GM18526 (cell line): ENCODE data around the gene TRIM45.

Experiments used
- POLR2A ChIP-seq: IDR thresholded peaks from 3 replicates; pipeline ENCODE4 v1.6.1; 2011; ENCODE audit not compliant: insufficient read length; ENCODE audit errors: extremely low read depth

Gene TRIM45

GRCh38 chr1:117138106-117138505, 16.6 kb upstream of the TRIM45 start:
- no peak for TF ChIP-seq POLR2A

DNA sequence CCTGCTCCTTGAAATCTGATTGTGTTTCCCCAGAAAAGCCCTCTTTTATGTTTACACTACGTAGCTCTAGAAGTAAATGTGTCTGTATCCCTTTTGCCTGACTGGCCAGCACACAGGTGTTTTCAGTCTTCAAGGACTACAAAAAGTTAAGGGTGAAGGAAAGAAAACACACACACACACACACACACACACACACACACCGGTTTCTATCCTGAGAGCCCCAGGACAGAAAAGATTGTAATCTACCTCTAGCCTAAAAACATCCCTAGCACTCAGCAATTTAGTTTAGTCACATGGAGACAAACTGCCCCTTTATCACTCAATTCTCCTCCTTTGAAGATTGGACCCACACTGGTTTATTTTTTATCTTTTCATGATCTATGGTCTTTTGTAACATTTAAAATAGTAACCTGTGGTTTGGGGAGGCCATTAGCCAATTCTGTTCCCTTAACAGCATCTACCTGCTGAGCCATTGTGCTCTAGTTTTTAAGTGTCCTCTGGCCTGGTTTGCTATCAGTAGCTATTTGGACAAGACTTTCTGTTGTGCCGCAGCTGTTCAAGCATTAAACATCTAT, 15.8 kb upstream of the TRIM45 start:
- no peak for TF ChIP-seq POLR2A

DNA sequence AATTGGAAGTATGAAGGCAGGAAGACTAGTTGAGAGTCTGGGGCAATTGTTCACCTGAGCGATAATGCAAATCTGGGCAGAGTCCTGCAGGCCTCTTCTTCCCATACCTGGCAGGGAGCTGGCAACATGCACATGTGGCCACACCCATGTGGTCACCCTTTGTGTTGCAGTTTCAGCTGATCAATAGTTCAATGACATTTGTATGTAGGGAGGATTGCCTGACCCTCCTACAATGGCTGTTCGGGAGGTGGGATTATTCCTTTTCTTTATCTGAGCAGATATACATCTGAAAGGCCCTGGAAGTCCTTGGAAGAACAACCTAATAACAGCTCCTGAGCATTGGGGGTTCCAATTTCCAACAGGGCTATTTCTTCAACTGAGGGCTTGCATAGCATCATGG, 15.2 kb upstream of the TRIM45 start:
- TF ChIP-seq POLR2A, result no peak

- TF ChIP-seq POLR2A, result no peak
Observed at GRCh38 chr1:117135329-117135728, 13.8 kb upstream of the TRIM45 start.

- TF ChIP-seq POLR2A, result no peak
Observed at GRCh38 chr1:117130526-117130925, 9.0 kb upstream of the TRIM45 start.

DNA sequence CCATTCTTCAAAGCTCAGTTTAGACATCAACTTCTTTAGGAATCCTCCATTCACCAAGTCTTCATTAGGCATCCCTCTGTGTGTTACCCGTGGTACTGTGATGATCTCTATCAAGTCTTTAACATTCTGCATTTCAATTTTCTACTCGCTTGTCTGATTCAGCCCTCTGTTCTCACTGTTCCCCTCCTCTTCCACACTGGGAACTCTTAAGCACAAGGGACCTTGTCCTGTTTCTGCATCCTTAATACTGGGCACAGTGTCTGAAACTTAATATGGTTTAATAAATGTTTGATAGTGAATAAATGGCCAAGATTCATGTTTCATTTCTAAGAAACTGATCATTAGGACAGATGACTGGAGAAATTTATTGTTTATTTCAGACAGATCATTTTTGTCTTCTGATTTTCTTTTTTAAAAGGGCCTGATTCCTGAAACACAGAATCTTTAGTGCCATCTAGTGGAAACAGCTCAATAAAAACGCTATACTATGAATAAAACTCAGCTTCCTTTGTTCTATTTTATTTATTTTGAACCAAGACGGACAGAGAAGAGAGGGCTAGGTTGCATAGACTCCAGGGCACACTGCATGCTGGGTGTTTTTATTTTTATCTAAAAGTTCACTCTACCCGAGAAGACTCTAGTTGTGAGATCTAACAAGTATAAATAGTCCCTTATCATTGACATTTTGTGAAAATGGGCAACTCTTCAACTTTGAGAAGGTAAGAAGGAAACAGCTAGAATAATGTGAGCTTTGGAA, 7.0 kb upstream of the TRIM45 start:
- no peak for TF ChIP-seq POLR2A

DNA sequence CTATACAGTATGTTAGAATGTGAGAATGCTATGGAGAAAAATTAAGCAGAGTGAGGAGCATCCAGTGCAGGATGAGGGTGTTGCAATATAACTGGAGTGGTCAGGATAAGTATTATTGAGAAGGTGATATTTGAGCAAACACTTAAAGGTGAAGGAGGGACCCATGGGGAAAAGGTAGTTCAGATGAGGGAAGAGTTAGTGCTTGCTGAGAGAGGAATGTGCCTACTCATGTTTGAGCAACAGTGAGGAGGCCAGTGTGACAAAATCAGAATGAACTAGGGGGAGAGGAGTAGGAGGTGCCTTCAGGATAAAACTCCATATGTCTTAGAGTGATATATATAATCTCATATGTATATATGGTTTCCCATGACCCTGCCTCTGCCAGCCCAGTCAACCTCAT, 6.2 kb upstream of the TRIM45 start:
- no peak for TF ChIP-seq POLR2A

- no peak for TF ChIP-seq POLR2A
Observed at GRCh38 chr1:117124661-117125060, 3.1 kb upstream of the TRIM45 start.

DNA sequence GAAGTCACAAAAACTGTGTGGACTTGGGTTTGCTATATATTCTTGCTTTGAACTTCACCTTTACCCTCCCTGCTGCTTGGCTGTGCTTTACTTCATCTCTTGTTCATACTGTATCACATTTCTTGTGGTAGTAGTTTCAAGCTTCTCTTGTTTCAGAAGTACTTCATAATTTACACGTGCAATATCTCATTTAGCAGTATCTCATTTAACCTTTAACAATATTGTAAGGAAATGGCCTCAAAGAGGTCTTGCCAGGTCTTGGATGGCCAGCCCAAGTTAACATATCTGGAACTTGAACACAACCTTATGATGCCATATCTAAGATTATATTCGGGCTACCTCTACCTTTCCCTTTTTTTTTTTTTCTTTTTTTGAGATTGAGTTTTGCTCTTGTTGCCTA, 1.7 kb upstream of the TRIM45 start:
- no peak for TF ChIP-seq POLR2A

DNA sequence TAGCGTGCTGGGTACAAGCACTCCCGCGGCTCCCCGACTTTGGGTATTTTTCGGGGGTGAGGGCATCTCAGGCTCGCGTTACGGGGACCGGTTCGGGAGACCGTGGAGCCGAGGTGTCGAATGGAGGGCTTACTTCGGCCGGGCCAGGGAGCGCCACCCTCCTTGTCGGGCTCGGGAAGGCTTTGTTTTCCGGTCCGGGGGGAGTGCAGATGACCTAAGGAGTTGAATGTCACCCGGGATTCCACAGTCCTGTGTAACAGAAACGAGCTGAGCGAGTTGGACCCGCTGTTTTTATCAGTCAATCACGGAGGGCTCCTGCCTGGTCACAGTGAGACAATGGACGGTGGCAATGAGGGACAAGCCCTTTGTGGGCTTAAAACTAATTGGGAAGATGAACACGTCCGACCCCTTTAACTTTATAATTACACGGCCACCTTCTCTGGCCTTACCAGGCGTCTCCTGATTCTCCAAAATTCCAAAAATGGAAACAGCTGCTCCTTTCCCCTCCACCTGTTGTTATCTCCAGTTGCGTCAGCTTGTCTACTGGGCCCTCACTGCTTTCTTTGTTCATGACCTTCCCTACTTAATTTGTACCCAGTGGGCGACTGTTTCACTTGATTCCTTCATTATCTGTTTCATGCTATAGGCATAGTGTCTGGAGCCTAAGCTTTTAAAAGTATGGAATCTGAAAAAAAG, 929 bp upstream of the TRIM45 start:
- no peak for TF ChIP-seq POLR2A

GRCh38 chr1:117120774-117121588, 568 bp downstream of the TRIM45 start:
- no peak for TF ChIP-seq POLR2A

DNA sequence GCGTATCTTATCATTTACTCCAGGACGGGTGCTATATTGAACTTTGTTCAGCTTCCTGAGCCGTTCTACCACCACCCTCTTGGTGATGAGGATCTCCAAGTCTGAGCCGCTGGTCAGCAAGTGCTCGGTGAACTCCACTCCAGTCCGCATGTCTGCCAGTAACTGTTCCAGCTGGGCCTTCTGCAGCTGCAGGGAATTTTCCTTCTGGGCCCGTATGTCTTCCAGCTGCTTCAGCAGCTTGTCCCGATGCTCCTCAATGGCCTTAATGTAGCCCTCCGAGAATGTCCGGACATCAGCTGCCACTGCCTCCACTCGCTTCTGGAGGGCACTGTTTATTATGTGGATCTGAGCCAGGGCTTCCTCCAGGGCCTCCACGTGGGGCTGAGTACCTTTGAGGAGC, 3.4 kb downstream of the TRIM45 start:
- no peak for TF ChIP-seq POLR2A

DNA sequence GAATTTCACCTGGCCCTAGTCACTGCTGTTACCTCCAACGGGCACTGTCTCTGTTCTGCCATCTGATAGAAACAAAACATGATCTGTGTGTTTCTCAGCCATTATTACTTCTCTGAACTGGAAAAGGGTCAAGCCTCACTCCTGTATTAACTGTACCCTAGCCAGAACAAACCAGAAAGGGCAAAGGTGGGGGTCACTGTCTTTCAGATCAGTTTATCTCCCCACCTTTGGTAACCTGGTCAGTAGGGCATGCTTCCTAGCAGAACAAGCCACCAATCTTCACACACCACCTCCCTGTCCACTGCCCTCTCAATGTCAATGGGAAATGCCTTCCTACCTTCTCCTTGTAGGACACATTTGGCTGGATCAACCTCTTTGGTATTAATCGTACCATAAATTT, 3.9 kb downstream of the TRIM45 start:
- no peak for TF ChIP-seq POLR2A

GRCh38 chr1:117116784-117117130, 4.8 kb downstream of the TRIM45 start:
- TF ChIP-seq POLR2A, result no peak

DNA sequence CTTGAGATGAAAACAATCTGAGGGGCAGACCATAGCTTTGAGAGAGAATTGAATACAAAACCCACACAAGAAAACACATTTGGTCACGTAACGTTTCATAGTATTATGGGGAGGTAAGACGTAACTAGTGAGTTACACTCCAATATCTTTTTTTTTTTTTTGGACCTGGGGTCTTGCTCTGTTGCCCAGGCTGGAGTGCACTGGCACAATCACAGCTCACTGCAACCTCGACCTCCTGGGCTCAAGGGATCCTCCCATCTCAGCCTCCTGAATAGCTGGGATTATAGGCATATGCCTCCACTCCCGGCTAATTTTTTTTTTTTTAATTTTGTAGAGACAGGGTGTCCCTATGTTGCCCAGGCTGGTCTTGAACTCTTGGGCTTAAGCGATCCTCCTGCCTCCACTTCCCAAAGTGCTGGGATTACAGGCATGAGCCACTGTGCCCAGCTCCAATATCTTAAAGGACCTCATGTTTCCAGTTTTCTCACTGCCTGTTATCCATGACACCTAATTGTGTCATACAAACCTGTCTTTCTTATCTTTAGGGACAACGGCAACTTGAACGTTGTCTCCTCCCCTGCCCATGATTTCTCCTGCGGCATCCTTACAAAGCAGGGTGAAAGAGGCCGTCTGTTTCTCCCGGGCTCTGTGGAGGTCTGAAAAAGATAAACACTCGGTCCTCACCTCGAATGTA, 5.3 kb downstream of the TRIM45 start:
- no peak for TF ChIP-seq POLR2A
